Measurements from ENCODE around the gene SIN3B. TPM values are rescaled to one million over a fixed set of nuclear protein-coding genes. Genes with fewer than 3 reads are reported as not detected.

Gene SIN3B
- total RNA-seq, 1 donor from 2014 or later: 71.2 TPM

DNA sequence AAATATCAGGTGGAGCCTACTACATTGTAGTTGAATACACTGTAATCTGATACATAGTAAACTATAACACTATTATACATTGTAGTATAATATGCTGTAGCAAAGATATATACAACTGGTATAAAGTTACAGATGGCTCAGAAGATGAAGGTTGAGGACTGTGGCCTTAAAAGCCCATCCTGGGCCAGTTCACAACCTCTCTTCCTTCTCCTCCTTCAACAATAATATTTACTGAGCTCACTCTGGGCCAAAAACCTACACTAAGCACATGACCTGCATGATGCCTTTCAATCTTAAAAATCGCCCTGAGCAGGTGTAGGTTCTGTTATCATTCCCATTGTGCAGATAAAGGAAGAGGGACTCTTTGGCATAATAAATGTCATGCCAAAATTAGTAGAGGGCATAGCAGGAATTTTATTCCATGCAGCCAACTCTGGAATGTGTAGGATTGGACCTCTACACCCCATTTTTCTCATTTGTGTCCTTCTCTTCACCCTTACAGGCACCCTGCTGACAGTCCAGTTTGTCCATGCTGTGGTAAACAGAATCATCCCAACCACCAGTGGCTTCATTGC is 14.6 kb upstream of the SIN3B start:
- no peak for DNase-seq (ENCODE audit: extremely low spot score, unreplicated experiment)

DNA sequence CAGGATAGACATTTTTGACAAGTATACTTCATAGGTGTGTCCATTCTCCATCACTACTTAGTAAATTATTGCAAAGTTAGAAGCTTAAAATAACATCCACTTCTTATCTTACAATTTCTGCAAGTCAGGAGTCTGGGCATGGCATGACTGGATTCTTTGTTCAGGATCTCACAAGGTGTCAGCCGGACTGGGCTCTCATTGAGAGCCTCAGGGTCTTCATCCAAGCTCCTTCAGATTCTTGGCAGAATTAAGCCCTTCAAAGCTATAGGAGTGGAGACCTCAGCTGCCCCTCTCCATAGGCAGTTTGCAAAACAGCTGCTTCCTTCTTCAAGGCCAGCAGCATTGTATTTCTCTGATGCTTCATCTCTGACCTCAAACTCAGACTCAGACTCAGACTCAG is 9.1 kb upstream of the SIN3B start:
- peaks cover 1% of the 10 kb centered on the region for H3K4me1 Mint-ChIP-seq (ENCODE audit: unreplicated experiment)
- H3K36me3 Mint-ChIP-seq: no peaks in the 10 kb centered on the region
- TF ChIP-seq, protein P1, sequence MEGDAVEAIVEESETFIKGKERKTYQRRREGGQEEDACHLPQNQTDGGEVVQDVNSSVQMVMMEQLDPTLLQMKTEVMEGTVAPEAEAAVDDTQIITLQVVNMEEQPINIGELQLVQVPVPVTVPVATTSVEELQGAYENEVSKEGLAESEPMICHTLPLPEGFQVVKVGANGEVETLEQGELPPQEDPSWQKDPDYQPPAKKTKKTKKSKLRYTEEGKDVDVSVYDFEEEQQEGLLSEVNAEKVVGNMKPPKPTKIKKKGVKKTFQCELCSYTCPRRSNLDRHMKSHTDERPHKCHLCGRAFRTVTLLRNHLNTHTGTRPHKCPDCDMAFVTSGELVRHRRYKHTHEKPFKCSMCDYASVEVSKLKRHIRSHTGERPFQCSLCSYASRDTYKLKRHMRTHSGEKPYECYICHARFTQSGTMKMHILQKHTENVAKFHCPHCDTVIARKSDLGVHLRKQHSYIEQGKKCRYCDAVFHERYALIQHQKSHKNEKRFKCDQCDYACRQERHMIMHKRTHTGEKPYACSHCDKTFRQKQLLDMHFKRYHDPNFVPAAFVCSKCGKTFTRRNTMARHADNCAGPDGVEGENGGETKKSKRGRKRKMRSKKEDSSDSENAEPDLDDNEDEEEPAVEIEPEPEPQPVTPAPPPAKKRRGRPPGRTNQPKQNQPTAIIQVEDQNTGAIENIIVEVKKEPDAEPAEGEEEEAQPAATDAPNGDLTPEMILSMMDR (conservative IDR thresholded peaks at IDR 0.05): no peak
- peaks cover 5% of the 10 kb centered on the region for H3K27me3 Mint-ChIP-seq
- peak overlapping the region; percentile 78 for H3K27ac Mint-ChIP-seq
- no peak for DNase-seq (ENCODE audit: extremely low spot score, unreplicated experiment)
- no peaks in the 10 kb centered on the region for H3K9me3 Mint-ChIP-seq
- H3K4me3 Mint-ChIP-seq: no peak overlapping the region

More for the DNA sequence above, 14.6 kb upstream of the SIN3B start:
- Mint-ChIP-seq H3K4me3 (no peak overlapping the region), H3K9me3 (no peaks in the 10 kb centered on the region), H3K36me3 (no peaks in the 10 kb centered on the region), H3K4me1 (ENCODE audit: unreplicated experiment) (no peaks in the 10 kb centered on the region), H3K27me3 (peaks cover 5% of the 10 kb centered on the region), H3K27ac (no peak overlapping the region)
- TF ChIP-seq, protein P1 (conservative IDR thresholded peaks at IDR 0.05): no peak

DNA sequence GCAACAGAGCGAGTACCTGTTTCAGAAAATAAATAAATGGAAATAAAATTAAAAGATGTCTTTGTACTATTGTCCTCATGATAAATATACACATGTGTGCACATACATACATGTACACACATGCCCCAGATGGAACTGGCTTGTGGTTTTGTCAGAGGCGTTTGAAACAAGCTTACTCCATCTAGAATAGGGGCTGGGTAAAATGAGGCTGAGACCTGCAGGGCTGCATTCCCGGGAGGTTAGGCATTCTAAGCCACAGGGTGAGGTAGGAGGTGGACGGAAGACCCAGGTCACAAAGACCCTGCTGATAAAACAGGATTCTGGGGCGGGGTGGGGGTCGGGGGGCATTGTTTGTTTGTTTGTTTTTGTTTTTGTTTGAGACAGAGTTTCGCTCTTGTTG is 8.1 kb upstream of the SIN3B start:
- H3K4me3 Mint-ChIP-seq: peak overlapping the region; percentile 42
- H3K4me1 Mint-ChIP-seq (ENCODE audit: unreplicated experiment): peaks cover 11% of the 10 kb centered on the region
- no peaks in the 10 kb centered on the region for H3K9me3 Mint-ChIP-seq
- peak overlapping the region; percentile 96 for H3K27ac Mint-ChIP-seq
- H3K36me3 Mint-ChIP-seq: no peaks in the 10 kb centered on the region
- DNase-seq (ENCODE audit: extremely low spot score, unreplicated experiment): no peak
- peaks cover 9% of the 10 kb centered on the region for H3K27me3 Mint-ChIP-seq
- TF ChIP-seq, protein P1 (conservative IDR thresholded peaks at IDR 0.05): no peak

DNA sequence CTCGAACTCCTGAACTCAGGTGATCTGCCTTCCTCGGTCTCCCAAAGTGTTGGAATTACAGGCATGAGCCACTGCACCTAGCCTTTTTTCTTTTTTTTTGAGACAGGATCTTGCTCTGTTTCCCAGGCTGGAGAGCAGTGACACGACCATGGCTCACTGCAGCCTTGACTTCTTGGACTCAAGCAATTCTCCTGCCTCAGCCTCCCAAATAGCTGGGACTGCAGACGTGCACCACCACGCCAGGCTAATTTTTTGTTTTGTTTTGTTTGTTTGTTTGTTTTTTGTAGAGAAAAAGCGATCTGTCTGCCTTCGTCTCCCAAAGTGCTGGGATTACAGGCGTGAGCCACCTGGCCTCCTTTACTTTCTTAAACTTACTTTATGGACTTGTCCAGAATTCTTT is 6.5 kb upstream of the SIN3B start:
- TF ChIP-seq, protein P1 (conservative IDR thresholded peaks at IDR 0.05): no peak
- Mint-ChIP-seq H3K27me3 (peaks cover 15% of the 10 kb centered on the region), H3K36me3 (no peaks in the 10 kb centered on the region), H3K4me1 (ENCODE audit: unreplicated experiment) (peaks cover 16% of the 10 kb centered on the region), H3K27ac (peak overlapping the region; percentile 99), H3K9me3 (peaks cover 6% of the 10 kb centered on the region), H3K4me3 (peak overlapping the region; percentile 62)
- no peak for DNase-seq (ENCODE audit: extremely low spot score, unreplicated experiment)

DNA sequence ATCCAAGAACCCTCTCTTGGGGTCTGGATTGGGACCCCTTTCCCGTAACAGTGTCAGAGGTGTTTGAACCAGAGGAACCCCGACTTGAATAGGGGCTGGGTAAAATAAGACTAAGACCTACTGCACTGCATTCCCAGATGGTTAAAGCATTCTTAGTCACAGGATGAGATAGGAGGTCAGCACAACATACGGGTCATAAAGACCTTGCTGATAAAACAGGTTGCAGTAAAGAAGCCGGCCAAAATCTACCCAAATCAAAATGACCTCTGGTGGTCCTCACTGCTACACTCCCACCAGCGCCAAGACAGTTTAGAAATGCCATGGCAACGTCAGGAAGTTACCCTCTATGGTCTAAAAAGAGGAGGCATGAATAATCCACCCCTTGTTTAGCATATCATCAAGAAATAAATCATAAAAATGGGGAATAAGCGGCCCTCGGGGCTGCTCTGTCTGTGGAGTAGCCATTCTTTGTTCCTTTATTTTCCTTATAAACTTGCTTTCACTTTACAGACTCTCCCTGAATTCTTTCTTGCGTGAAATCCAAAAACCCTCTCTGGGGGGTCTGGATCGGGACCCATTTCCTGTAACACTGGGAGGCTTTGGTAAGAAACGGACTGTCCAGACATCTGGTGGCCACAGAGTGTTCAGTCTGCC is 4.4 kb upstream of the SIN3B start:
- DNase-seq (ENCODE audit: extremely low spot score, unreplicated experiment): no peak
- TF ChIP-seq, protein P1 (conservative IDR thresholded peaks at IDR 0.05): no peak
- H3K27me3 Mint-ChIP-seq: peaks cover 15% of the 10 kb centered on the region

More for the DNA sequence above, 4.4 kb upstream of the SIN3B start:
- peaks cover 11% of the 10 kb centered on the region for H3K9me3 Mint-ChIP-seq
- no peaks in the 10 kb centered on the region for H3K36me3 Mint-ChIP-seq
- peak overlapping the region; percentile 75 for H3K4me3 Mint-ChIP-seq
- peak overlapping the region; percentile 79 for H3K27ac Mint-ChIP-seq
- H3K4me1 Mint-ChIP-seq (ENCODE audit: unreplicated experiment): peaks cover 16% of the 10 kb centered on the region
